Activated CD4-positive, alpha-beta T cell treated with anti-CD3 and anti-CD28 coated beads, Interleukin-2, Interleukin-4, amounts not matched to agents 100 ng/mL and 50 ng/mL, durations not matched to agents 16 hours and 8 hours (primary cell): ENCODE results near the gene GRIA2.
"Not testable (repeated sequence)": the region's sequence is repeated elsewhere in the genome, so short reads cannot be mapped to it uniquely, and the experiment has no call there.

ENCODE experiments used
- DNase-seq: peaks from one replicate; pipeline ENCODE4 v3.0.0-alpha.2; 2020; ENCODE audit warnings: low spot score

The GRIA2 gene

DNA sequence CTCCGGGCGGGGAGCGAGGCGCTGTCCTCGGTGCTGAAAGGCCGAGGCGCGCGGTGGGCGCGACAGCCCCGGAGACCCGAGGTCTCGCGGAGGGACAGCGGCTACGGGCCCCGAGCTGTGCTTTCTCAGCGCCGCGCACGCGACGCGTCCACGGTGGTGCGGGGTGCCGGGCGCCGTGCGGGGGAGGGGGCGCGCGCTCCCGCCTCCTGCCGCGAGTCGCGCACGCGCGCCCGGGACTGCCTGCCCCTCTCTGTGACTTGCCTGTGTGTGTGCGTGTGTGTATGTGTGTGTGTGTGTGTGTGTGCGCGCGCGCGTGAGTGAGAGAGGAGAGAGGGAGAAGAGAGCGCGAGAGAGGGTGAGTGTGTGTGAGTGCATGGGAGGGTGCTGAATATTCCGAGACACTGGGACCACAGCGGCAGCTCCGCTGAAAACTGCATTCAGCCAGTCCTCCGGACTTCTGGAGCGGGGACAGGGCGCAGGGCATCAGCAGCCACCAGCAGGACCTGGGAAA, at the start of gene GRIA2:
TSS of gene GRIA2 (plus strand) at position 358 of the 511 bp plus-strand sequence. CDS start 315 bp downstream, outside the sequence.
- no peak for DNase-seq

DNA sequence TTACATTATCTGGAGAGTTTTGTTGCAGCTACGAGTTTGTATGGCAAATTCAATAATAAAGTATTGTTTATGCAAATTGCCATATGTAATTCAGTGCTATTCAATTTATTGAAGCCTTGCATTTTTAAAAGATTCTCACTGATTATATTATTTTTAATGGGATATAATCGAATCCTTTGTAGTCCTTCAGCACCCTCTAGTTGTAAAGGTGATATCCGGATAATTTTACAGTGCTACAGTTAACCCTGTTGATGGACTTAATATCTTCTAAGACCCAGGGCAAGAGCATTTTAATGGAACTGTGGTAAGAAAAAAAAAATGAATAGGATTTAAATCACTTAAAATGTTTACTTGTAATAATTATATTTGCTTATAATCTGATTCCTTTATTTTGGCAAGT, 48.5 kb upstream of the GRIA2 start:
- DNase-seq: no peak

DNA sequence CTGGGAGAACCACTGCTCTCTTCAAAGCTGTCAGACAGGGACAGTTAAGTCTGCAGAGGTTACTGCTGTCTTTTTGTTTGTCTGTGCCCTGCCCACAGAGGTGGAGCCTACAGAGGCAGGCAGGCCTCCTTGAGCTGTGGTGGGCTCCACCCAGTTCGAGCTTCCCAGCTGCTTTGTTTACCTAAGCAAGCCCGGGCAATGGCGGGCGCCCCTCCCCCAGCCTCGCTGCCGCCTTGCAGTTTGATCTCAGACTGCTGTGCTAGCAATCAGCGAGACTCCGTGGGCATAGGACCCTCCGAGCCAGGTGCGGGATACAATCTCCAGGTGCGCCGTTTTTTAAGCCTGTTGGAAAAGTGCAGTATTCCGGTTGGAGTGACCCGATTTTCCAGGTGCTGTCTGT, 40.3 kb upstream of the GRIA2 start:
- DNase-seq: not testable (repeated sequence)

DNA sequence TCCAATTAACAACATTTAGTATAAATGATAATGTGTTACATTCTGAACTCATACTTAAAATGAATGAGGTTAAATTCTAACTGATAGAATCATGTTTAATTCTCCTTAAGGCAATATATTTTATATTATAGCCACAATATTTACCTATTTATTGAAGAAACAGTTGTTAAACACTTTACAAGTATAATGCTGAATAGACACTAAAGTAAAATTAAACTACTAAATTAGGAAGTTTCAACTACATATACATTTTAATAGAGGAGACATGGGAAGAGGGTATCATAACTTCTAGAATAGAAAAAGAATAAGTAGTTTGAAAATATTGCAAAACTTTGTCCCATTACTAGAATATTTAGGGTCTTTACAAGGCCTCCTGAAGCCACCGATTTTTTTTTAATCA, 36.2 kb upstream of the GRIA2 start:
- no peak for DNase-seq

DNA sequence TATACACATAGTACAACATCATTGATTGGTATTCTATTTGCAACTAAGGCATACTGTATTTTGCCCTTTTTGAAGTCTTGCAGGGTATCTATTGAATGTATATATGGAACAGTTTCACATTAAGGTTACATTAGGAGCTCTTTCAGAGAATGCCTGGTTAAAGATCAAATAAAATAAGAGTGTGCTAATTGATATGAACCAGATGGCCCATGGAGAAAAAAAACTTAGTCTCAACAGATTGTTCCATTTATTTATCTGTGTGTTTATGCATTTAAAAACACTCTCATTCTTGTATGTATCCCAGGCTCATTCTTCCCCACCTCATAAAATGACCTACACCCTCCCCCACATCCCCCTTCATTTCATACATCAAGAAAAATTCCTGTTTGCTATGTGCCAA, 35.2 kb upstream of the GRIA2 start:
- no peak for DNase-seq

DNA sequence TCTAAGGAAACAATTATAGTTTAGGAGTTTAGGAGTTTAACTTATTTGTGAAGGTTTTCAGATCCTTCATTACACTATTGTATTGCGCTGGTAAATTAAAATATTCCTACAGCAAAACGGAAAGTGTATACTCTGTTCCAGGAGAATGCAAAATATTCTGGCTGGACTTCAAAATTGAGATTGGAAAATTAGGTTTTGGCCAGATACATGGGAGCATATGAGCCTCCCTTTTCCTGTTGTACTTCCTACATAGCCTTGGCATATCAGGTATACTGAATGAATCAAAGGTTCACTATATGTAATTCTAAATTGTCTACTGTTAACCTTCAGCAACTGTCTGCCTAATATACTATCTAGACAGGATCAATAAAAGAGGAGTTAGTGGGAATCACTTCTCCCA, 25.2 kb upstream of the GRIA2 start:
- DNase-seq: no peak

DNA sequence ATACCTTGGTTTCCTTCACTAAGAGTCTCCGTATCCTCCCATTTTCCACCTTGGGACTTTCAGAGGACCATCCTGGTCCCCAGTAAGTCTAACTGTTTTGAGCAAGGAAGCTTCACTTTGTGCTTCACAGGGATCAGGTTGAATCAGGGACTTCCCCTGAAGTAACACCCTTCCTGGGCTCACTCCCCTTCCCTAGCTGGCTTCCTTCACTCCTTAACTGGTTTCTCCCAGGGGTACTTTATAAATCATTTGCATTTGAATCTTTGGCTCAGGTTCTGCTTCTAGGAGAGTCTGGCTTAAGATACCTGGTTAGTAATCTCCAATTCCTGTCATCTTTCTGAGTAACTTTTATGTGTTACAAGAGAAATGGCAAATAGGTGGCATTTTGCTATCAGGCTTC, 24.5 kb upstream of the GRIA2 start:
- DNase-seq: no peak

DNA sequence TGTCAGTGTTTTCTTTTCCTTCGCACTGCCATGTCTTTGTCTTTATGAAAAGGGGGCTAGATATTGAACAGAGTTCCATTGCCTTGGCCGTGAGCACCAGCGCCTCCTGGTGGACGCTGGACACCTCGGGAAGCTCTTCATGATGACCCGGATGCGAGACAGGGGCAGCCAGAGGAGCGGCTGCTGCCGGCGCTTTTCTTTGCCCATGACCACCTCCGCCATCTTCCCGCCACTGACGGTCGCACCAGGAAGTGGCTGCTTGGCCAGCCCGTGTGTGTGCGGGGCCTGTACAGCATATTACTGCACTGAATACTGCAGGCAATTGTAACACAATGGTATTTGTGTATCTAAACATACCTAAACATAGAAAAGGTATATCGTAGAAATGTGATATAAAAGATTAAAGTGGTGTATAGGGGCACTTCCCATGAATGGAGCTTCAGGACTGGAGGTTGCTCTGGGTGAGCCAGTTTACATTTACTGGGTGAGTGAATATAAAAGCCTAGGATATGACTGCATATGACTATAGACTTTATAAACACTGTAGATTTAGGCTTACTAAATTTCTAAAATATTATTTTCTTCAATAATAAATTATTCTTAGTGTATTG, 15.8 kb upstream of the GRIA2 start:
- no peak for DNase-seq

DNA sequence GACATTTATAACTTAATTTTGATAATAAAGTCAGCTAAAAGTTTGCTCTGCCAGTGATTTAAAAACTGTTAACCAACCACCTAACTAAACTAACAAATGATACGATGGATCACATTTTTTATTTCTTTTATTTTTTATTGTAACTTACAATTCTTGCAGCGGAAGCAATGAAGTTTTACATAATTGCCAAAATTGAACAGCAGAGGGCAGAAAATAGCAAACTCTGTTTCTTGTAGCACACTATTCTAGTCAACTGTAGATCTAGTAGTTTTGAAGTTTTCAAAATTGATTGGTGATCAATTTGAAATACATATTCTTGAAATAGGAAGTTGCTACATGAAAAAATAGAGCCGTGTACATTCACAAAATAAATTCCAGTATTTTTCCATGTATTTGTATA, 2.8 kb upstream of the GRIA2 start:
- DNase-seq: no peak

DNA sequence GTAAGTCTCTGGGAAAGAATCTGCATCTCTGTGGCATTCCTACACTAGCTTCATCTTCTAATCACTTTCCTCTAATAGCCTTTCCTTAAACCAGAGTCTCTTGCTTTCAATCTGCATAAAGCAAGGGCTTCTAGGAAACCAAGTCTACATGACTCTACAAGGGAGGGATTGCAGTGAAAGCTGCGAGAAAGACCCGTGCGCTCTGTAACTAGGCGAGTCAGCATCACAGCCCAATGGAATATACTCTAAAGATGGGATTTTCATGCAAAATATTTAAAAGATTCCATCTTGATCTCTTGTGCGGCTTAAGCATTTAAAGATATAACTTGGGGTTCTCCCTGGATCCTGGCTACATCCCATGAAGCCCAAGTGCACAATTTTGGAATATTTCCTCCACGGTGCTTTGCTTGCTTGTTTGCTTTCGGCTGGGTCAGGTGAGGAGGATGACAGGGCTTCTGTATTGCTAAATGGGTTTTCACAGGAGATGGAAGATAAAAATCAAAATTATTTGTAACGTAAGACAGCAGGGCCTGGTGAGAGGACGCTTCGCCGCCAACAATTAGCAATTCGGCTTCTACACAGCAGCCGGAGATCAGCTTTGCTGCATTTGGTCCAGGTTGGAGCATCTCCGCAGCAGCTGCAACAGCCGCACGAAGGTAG, 687 bp upstream of the GRIA2 start:
- DNase-seq: no peak

DNA sequence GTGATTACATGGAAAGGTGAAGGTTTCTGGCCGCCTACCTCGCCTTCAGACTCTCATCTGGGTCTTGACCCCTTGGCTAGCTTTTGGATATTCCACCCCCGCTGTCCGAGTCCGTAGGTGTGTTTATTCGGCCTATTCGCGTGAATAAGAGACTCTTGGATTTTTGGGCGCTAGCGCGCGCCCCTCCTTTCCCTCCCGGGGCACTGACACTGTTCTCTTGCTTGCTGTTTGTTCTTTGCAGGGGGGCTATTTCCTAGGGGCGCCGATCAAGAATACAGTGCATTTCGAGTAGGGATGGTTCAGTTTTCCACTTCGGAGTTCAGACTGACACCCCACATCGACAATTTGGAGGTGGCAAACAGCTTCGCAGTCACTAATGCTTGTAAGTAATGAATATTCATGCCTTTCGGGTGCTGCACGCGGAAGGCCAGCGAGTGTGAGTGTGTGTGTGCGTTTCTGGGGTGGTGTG, 932 bp downstream of the GRIA2 start:
- DNase-seq: no peak

DNA sequence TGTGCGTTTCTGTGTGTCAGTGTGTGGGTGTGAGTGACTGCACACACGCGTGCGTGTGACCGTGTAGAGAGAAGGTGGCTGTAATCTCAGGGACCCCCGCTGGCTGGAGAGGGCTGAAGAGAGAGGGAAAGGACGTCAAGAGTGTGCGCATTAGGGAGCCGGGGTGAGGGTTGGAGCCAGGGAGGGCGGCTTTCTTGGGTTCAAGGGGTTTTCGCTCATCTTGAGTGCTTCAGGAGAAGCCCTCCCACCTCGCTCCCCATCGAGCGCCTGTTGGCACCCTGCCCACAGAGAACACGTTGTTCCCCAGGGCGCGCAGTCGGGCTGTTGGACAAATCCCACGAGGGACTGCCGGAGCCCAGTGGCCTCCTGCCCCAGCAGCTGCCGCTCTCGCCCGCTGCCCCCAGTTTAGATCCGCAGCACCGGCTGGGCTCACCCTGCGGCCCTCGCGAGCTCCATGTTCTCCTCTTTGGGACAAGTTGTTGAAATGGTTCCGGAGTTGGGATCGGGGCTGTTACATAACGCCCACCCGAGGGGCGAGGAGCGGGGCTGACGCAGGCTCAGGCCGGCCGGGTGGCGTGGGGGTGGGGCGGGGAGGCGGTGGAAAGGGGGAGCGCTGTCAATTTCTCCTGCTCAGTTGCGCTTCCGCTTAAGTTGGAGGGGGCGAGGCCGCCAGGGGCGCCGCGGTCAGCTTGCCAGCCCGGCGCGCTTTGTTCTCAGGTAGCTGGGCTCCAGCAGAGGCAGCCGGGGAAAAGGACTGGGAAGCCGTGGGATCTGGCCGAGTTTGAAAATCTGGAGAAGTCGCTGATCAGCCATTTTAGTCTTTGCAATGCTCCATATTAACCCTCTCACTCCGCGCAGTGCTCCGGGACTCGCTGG, 1.6 kb downstream of the GRIA2 start:
- DNase-seq: no peak

DNA sequence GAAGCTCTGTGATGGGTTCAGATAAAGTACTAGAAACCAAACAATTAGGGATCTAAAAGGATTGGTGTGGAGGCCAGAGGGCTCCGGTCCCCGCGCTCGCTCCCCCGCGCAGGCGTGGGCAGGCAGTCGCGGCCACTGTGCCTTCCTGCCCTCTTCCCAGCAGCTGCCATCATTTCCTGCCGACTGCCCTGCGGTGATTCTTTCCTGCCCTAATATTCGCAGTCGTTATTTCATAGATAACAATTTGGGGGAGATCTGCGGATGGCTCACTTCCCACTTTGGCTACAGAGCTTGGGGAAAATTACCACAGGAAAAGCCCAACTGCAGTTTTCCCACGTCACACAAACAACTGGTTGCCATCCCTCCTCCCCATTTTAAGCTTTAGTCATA, 2.2 kb downstream of the GRIA2 start:
- DNase-seq: no peak

DNA sequence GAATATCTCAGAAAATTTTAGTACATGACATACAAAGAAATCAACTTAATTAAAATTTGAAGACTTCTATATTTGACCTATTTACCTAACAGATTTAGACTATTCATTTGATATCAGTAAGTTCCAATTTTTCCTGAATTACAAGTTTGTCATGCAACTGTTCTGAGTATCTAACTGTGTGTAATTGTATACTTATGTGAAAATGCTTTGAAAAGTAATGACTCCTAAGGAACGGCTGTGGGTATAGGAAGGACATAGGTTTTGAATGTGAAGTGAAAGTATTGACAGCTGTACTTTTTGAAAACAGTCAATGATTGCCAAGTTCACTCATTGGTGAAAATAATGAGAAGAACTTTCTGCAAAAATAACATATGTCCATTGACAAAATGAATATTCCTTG, 2.9 kb downstream of the GRIA2 start:
- no peak for DNase-seq

DNA sequence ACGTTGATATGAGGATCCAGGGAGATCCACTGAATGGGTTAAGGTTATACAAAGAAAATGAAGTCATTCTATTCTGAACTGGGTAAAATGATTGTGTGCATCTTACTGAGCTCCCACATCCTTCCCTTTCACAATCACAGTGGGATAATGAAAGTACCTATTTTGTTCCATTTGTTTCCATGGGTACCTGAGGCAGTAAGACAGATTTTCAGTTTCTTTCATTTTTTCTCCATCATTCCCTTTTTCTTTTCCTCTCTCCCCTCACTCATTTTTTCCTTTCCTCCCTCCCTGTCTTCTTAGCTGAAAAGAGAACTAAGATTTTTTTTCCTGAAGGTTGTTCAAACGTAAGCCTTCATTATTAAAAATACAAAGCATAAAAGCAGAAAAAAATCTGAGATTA, 4.6 kb downstream of the GRIA2 start:
- DNase-seq: no peak

DNA sequence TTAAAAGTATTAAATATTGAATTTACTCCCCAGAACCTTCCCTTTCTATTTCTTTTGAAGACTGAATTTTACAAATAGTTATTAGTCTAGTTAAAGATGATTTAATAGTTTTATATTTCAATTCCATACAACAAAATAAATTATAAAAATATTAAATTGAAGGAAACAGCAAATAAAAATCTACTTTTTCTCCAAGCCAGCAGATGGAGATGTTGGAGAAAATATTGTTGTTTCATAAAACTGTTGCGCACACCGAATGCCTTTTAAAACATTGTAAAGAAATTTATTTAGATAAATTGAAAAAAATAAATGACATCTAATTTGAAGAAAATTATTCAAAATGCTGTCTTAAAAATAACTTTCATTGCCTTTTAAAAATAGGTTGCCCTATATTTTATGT, 5.5 kb downstream of the GRIA2 start:
- no peak for DNase-seq

DNA sequence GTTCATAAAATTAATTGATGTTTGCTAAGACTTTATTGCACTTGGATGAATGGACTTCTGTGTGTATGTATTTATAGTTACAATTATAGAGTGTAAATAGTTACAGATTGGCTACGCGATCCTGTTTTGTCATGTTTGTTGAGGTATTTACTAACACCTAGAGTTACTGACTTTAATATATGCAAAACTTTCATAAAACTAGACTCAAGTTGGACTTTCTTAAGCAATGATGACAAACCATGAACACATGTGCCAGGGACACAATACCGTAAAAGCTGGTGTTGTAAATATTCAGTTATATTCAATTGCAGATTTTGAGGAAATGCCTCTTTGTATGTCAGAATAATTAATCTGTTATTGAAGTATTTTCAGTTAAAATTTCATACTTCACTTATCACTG, 6.1 kb downstream of the GRIA2 start:
- DNase-seq: no peak

DNA sequence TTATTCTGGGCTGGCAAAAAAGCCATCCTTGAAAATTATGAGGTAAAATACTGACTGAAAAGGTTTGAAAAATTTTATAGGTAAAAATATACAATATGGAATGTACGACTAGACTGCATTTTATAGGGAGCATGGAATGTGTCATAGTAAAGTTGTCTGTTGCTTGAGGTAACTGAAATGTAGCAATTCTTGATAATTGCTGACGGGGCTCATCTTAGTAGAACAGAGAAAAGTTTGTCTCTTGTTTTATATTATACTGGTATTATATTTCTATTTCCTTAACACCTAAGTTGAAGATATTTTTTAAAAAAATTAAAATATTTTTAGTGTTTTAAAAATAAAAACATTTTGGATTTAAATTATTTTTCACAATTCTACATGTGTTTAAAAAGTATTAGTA, 11.0 kb downstream of the GRIA2 start:
- DNase-seq: no peak

DNA sequence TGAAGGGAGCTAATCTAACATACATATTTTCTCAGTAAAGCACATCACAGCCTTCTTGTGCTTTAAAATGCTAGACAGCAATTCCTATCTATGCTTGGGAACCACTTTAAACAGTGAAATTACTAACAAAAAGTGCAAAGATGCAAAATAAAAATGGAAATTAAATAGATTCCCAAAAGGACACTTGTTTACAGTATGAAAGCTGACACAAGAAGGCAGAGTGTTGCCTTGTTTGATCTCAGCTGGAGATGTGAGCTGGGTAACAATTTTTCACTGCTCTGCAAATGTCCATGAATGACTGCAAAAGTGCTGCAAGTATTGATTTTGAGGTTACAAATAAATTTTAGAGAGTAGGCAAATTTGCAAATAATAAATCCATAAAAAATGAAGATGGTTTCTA, 22.3 kb downstream of the GRIA2 start:
- DNase-seq: no peak

DNA sequence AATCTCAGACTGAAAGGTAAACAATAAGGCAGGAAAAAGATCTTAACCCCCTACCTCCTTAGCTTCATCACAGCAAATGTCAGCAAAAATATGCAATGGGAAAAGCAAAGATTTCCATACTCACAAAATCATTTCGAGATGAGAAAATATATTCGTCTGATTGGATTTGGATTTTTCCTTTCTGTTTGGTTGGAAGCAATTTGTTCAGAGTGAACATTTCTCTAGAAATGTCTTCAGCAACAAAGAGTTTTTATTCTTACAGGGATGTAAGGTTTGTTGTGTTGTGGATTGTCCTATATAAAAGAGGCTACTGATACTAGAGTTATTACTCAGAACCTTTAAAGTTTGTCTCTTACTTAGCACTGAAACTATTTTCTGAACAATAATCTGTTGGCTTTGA, 23.8 kb downstream of the GRIA2 start:
- no peak for DNase-seq

DNA sequence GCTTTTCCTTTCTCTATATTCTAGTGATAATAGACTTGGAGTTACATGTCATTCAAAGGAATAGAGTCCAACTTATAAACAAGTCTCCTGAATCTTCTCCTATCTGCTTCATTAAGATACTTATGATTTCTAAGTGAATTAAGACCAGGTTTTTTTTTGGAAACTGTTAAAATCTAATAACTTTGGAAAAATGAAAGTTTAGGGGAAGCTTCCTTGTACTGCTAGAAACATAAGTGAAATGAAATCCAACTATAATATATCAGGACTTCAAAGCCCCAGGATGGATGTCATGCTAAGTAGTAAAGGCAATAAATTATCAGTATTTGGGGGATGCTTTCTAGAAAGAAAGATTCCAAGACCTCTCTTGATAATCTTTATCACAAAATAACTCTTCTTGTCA, 24.8 kb downstream of the GRIA2 start:
- no peak for DNase-seq

DNA sequence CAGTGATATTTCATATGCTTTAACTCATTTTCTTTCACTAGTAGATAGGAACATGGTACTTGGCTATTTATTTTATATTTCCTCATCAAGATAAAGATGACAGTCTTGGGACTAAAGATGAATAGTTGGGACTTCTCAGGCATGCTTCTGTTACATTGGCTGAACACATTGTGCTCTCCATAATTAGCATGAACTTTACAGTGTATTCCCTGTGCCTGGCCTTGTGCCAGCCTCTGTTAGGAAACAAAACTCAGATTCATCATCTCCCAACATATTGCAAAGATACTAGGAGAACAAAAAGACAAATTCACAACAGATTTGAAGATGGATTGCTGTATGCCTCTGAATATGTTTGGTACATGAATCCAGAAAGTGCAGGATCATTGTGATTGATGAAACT, 26.4 kb downstream of the GRIA2 start:
- no peak for DNase-seq

DNA sequence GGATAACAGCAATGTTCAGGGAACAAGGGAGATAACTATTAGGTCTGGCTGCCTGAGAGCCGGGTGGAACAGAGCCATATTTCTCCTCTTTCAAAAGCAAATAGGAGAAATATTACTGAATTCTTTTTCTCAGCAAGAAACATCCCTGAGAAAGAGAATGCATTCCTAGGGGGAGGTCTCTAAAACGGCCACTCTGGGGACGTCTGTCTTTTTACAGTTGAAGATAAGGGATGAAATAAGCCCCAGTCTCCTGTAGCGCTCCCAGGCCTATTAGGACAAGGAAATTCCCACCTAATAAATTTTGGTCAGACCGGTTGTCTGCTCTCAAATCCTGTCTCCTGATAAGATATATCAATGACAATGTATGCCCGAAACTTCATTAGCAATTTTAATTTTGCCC, 37.6 kb downstream of the GRIA2 start:
- DNase-seq: not testable (repeated sequence)
